NCI-H2029 treated with DMSO at 0.1 percent for 48 hours (cell line): ENCODE measurements around the gene NBPF10.
"Not testable (repeated sequence)": the region's sequence is repeated elsewhere in the genome, so short reads cannot be mapped to it uniquely, and the experiment has no call there.

Experiments used
- DNase-seq: peaks from one replicate; lab custom pipeline; 2025; lab: John Stamatoyannopoulos, UW

Gene NBPF10, protein sequence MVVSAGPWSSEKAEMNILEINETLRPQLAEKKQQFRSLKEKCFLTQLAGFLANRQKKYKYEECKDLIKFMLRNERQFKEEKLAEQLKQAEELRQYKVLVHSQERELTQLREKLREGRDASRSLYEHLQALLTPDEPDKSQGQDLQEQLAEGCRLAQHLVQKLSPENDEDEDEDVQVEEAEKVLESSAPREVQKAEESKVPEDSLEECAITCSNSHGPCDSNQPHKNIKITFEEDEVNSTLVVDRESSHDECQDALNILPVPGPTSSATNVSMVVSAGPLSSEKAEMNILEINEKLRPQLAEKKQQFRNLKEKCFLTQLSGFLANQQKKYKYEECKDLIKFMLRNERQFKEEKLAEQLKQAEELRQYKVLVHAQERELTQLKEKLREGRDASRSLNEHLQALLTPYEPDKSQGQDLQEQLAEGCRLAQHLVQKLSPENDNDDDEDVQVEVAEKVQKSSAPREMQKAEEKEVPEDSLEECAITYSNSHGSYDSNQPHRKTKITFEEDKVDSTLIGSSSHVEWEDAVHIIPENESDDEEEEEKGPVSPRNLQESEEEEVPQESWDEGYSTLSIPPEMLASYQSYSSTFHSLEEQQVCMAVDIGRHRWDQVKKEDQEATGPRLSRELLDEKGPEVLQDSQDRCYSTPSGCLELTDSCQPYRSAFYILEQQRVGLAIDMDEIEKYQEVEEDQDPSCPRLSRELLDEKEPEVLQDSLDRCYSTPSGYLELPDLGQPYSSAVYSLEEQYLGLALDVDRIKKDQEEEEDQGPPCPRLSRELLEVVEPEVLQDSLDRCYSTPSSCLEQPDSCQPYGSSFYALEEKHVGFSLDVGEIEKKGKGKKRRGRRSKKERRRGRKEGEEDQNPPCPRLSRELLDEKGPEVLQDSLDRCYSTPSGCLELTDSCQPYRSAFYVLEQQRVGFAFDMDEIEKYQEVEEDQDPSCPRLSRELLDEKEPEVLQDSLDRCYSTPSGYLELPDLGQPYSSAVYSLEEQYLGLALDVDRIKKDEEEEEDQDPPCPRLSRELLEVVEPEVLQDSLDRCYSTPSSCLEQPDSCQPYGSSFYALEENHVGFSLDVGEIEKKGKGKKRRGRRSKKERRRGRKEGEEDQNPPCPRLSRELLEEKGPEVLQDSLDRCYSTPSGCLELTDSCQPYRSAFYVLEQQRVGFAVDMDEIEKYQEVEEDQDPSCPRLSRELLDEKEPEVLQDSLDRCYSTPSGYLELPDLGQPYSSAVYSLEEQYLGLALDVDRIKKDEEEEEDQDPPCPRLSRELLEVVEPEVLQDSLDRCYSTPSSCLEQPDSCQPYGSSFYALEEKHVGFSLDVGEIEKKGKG (N-terminal part only)

DNA sequence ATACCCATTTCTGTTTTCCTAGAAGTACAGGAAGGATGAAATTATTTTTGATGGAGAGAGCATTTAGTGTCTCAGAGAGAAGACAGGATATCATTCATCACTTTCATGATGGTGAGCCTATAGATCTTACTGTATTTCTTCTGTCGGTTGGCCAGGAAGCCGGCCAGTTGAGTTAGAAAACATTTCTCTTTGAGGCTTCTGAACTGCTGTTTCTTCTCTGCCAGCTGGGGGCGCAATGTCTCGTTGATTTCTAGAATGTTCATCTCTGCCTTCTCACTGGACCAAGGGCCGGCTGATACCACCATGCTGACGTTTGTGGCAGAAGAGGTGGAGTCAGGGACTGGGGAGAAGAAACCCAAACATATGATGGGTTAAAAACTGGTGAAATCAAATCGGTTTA lies at the start of gene NBPF10:
NBPF10 (minus strand) TSS at position 340 of the 400 bp plus-strand sequence; CDS start at position 305, 35 bp downstream.
- DNase-seq, result not testable (repeated sequence)

DNA sequence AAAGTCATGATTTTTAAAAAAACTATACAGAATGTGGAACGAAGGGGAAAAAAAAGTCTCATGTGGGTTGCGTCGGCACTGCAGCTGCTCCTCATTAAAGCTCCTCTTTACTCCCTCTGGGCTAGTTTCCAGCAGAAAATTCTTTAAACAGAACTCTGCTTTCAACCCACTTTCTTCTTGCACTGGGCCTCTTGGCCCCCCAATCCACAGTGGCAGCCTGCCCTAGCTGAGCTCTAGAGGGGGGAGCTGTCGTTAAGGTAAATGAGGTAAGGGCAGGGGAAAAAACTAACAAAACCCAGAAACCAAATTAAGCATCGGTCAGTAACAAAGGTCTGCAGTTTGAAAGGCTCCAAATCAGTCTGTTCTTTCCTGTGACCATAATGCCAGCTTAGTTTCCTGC lies 29.9 kb upstream of the NBPF10 start:
- not testable (repeated sequence) for DNase-seq

DNA sequence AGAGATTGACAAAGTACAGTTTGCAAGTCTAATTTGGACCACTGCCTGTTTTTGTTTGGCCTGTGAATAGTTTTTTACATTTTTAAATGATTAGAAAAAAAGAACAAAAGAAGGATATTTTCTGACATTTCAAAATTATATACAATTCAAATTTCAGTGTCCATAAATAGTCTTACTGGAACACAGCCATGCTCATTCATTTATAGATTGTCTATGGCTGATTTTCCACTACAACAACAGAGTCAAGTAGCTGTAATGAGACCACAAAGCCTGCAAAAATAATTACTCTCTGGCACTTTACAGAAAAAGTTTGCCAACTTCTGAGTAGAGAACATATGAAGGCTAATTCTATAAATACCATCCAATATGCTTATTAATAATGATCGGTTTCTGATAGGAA lies 23.1 kb upstream of the NBPF10 start:
- DNase-seq, result not testable (repeated sequence)

DNA sequence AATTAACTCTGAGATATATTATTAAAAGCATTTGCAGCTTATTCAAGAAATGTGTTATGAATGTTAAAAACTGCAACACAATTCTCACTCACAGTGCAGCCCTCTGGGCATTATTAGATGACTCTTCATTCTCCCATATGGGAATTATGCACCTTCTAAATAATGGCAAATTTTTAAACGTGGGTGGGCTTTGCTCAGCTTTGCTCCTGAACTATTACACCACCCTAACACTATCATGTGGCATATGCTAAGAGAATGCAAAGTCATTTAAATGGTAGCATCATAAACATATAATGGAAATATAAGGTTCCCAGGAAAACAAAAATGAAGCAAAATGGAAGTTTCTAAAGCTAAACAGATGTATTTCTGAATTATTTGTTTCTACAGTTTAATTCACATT lies 22.7 kb upstream of the NBPF10 start:
- not testable (repeated sequence) for DNase-seq
